ENCODE results near the gene AIPL1.

AIPL1 gene

DNA sequence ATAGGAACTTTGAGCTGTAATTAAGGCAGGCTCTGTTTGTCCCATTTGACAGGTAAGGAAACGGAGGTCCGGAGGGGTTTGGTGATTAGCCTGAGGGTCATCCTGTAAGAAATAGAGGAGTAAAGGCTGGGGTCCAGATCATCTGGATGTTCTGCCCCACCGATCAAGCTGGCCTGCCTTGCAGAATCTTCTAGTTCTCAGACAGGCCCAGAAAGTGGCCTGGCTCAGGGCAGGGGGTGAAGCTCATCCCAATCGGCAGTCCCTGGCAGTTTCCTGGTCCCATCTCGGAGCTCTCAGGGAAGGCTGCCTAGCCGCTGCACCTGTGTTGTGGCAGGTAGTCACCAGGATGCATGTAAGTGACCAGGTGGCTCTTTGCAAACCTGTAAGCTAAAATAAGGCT is 13.6 kb upstream of the AIPL1 start:
- TF ChIP-seq, protein P1, sequence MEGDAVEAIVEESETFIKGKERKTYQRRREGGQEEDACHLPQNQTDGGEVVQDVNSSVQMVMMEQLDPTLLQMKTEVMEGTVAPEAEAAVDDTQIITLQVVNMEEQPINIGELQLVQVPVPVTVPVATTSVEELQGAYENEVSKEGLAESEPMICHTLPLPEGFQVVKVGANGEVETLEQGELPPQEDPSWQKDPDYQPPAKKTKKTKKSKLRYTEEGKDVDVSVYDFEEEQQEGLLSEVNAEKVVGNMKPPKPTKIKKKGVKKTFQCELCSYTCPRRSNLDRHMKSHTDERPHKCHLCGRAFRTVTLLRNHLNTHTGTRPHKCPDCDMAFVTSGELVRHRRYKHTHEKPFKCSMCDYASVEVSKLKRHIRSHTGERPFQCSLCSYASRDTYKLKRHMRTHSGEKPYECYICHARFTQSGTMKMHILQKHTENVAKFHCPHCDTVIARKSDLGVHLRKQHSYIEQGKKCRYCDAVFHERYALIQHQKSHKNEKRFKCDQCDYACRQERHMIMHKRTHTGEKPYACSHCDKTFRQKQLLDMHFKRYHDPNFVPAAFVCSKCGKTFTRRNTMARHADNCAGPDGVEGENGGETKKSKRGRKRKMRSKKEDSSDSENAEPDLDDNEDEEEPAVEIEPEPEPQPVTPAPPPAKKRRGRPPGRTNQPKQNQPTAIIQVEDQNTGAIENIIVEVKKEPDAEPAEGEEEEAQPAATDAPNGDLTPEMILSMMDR (IDR thresholded peaks at IDR 0.05; ENCODE audit: insufficient read depth, low read length, missing control alignments) = no peak
- DNase-seq (ENCODE audit: low read depth, low spot score) = no peak
- ChIA-PET CTCF (interaction anchor here (2.9 kb wide), 1 partner anchor 25 kb away, joined by 13 read pairs; no protein-coding TSS in a partner anchor), POLR2A (no interaction called here)
- no peak overlapping the region for H3K4me3 ChIP-seq (ENCODE audit: low read depth, low read length)

DNA sequence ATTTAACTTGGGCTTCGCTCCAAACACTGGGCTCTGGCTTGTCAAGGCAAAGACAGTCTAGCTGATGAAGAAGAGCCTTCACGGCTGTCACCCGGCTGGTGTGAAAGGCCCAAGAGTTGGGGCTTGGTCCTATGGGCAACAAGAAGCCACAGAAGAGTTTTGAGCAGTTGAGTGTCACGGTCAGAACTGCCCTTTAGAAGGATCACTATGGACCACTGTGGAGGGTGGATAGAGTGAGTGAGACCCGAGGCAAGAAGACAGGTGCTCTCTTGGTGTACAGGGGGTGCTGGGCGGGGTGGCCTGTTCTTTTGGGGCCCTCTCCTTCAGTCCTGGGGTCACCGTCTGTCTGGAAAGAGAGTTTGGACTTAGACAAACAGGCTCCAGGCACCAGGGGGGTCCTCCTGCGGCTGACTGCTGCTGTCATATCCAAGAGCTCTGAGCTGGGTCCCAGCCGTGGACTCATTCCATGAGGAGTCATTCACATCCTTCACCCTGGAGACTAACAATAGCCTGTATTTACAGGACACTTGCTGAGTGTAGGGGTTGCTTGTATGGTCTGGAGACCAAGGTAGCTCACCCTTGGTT is 11.7 kb upstream of the AIPL1 start:
- ChIA-PET CTCF (interaction anchor here (1.2 to 3.7 kb wide), 5 partner anchors 11 to 27 kb away, joined by 3 to 18 read pairs (median 4); partner anchors contain the start of gene AIPL1), POLR2A (no interaction called here)
- no peak overlapping the region for H3K4me3 ChIP-seq (ENCODE audit: low read depth, low read length)
- TF ChIP-seq, protein P1 (IDR thresholded peaks at IDR 0.05; ENCODE audit: insufficient read depth, low read length, missing control alignments) = no peak
- DNase-seq (ENCODE audit: low read depth, low spot score) = no peak

DNA sequence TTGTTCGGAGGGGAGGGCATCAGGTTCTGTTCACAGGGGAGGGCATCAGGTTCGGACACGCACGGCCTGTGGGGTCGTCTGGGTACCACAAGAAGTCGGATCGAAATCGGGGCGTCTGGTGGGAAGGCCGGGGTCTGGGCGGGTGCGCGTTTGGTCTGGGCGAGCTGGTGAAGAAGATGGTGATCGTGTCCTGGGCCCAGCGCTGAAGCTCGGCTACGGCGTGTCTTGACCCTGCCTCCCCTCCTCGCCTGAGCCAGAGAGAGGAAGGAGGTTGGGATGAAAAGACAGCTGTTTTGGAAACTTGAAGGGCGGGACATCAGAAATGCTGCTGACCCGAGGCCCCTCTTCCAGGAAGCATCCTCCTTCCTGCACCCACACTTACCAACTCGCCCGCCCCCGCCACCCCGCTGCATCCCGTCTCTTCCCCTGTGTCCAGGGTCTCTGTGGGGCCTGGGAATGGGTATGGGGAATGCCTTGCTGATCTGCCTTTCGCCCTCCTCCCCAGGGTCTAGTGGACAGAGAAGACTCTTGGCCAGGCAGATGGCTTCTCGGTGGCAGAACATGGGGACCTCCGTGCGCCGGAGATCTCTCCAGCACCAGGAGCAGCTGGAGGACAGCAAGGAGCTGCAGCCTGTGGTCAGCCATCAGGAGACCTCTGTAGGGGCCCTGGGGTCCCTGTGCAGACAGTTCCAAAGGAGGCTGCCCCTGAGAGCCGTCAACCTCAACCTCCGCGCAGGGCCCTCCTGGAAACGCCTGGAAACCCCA is 9.8 kb upstream of the AIPL1 start:
- H3K4me3 ChIP-seq (ENCODE audit: low read depth, low read length) = peak overlapping the region; percentile 70
- TF ChIP-seq, protein P1 (IDR thresholded peaks at IDR 0.05; ENCODE audit: insufficient read depth, low read length, missing control alignments) = no peak
- POLR2A ChIA-PET = interaction anchor here (0.7 kb wide), 1 partner anchor 10 kb away, joined by 3 read pairs; no protein-coding TSS in a partner anchor
- DNase-seq (ENCODE audit: low read depth, low spot score) = no peak
- CTCF ChIA-PET = interaction anchor here (1.3 to 3.7 kb wide), 3 partner anchors 9 to 28 kb away, joined by 3 to 18 read pairs (median 6); partner anchors contain the start of gene AIPL1

DNA sequence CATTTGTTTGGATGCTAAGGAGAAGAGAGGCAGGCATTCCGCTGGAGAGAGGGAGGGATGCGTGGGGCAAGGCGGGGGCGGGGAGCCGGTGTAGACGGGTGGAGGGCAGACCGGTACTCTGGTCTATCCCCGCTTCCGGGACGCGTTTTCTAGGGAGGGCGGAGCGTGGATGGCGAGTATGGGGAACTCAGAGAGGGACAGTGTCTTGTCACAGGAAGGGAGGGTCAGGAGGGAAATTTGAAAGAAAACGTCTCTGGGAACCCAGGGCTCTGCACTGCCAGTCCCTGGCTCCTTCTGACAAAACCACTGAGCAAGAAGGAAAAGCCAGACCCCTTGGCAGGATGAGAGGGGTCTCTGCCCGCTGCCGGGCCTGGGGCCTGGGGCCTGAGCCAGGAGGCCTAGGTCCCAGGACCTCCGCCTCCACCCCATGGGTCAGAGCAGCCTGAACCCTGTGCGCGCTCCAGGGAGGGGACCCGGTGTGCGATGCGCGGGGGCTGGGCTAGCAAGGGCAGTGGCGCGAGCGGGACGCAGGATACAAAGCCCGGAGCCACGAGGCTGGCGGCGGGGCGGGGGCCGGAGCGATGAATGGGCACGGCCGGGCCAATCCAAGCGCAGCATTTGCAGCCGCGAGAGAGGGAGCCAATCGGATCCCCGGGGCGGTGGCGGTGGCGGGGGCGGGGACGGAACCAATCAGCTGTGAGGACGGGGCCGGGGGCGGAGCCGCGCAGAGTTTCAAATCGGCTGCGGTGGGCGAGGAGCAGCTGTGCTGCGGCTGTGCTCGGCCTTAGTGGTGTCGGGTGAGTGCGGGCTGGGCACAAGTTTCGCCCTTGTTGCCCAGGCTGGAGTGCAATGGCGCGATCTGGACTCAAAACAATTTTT is 9.0 kb upstream of the AIPL1 start, which contains the start of gene PIMREG:
Gene PIMREG (plus strand): TSS at position 764 of the 879 bp plus-strand sequence. CDS start 656 bp downstream, outside the sequence.
- ChIA-PET CTCF (interaction anchor here (2.1 to 3.7 kb wide), 2 partner anchors 8 to 860 kb away, joined by 5 to 18 read pairs; partner anchors contain the start of genes AIPL1 and NLRP1), POLR2A (interaction anchor here (0.6 to 0.7 kb wide), 2 partner anchors 11 to 196 kb away, joined by 3 to 6 read pairs; a partner anchor contains a TSS)
- peak; percentile 29 for DNase-seq (ENCODE audit: low read depth, low spot score)
- H3K4me3 ChIP-seq (ENCODE audit: low read depth, low read length) = peak within 1 kb of the TSS; percentile 72
- TF ChIP-seq, protein P1 (IDR thresholded peaks at IDR 0.05; ENCODE audit: insufficient read depth, low read length, missing control alignments) = no peak

DNA sequence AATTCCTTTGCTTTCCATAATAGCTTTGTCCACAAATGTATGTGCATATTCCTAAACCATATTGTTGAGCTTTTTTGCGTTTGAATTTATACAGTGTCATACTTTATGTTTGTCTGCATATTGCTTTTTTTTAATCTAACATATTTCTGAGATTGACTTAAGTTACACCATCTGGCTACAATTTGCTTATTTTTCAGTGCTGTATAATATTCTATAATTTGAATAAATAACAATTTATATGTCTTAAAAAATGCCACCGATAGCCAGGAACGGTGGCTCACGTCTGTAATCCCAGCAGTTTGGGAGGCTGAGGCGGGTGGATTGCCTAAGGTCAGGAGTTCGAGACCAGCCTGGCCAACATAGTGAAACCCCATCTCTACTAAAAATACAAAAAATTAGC is 7.9 kb upstream of the AIPL1 start:
- TF ChIP-seq, protein P1 (IDR thresholded peaks at IDR 0.05; ENCODE audit: insufficient read depth, low read length, missing control alignments) = no peak
- CTCF ChIA-PET = interaction anchor here (1.4 to 2.1 kb wide), 4 partner anchors 9 to 859 kb away, joined by 4 to 7 read pairs (median 6); partner anchors contain the start of gene NLRP1
- POLR2A ChIA-PET = no interaction called here
- no peak for DNase-seq (ENCODE audit: low read depth, low spot score)
- H3K4me3 ChIP-seq (ENCODE audit: low read depth, low read length) = no peak overlapping the region

All from AG04449 (cell line).